Small intestine (tissue), 7 donors: ENCODE data around the gene RNF126. TPM values are rescaled to one million over a fixed set of nuclear protein-coding genes. Genes with fewer than 3 reads are reported as not detected.

Experiments
- DNase-seq, 2 donors: peaks; one replicate each; pipeline versions ENCODE4 v3.0.0 to v3.0.0-alpha.2; 2013
- FAIRE-seq: peaks from 2 replicates; lab custom pipeline; 2012; peaks lifted over from hg19 to GRCh38; lab: Jason Lieb, UNC
- H3K27ac ChIP-seq, 3 donors: one replicate each; pipeline ENCODE4 v1.5.1; 2013; ENCODE audit warnings: low read length in 2 of 3, mild to moderate bottlenecking in 2 of 3, control low read depth in 1 of 3, inconsistent platforms in 1 of 3, low read depth in 1 of 3, moderate library complexity in 1 of 3
- H3K27me3 ChIP-seq, 3 donors: one replicate each; pipeline ENCODE4 v1.6.1; 2013; ENCODE audit warnings: low read length in 3 of 3, inconsistent platforms in 1 of 3; ENCODE audit not compliant: control insufficient read depth in 3 of 3, insufficient read depth in 3 of 3
- H3K36me3 ChIP-seq, 3 donors: one replicate each; pipeline ENCODE4 v1.6.1; 2013; ENCODE audit warnings: low read length in 3 of 3, inconsistent platforms in 1 of 3, low read depth in 1 of 3, mild to moderate bottlenecking in 1 of 3, moderate library complexity in 1 of 3; ENCODE audit not compliant: control insufficient read depth in 3 of 3, insufficient read depth in 2 of 3
- H3K4me1 ChIP-seq, 3 donors: one replicate each; pipeline ENCODE4 v1.6.1; 2013; ENCODE audit warnings: low read length in 2 of 3, inconsistent platforms in 1 of 3, low read depth in 1 of 3, mild to moderate bottlenecking in 1 of 3, moderate library complexity in 1 of 3; ENCODE audit not compliant: control insufficient read depth in 3 of 3, insufficient read depth in 2 of 3
- H3K4me3 ChIP-seq, 3 donors: one replicate each; pipeline ENCODE4 v1.5.1; 2013; ENCODE audit warnings: low read length in 3 of 3, control low read depth in 1 of 3, inconsistent platforms in 1 of 3, low read depth in 1 of 3, mild to moderate bottlenecking in 1 of 3, moderate library complexity in 1 of 3
- H3K9me3 ChIP-seq, 2 donors: one replicate each; pipeline ENCODE4 v1.6.1; 2013; ENCODE audit warnings: low read depth in 1 of 2, low read length in 1 of 2; ENCODE audit not compliant: control insufficient read depth in 2 of 2, insufficient read depth in 1 of 2
- WGBS, 3 donors: extraction: QIAGEN DNeasy Blood & Tissue Kit; methylation state at CpG; one replicate each; pipeline ENCODE4 v1.1.7; 2013; 5-methylcytosine and 5-hydroxymethylcytosine counted together
- polyA plus RNA-seq, 4 donors: library from polyadenylated mRNA; stranded (reverse) in 3 of 4; unstranded in 1 of 4; fragments of 200-250 nt in 3 of 4; fragments of 120-200 nt in 1 of 4; gene quantifications; one replicate each; pipeline versions ENCODE4 v1.2.1 to v1.2.3, GENCODE V29; 2013
- donor health status: healthy with polysubstance abuse.
- donor health status: control.
- donor health status: control.
- donor health status: Bipolar disorder and iron deficiency.
- donor health status: healthy.

RNF126 gene
- polyA plus RNA-seq, 4 donors, result 39.2 to 60.2 (median 55.4) TPM

DNA sequence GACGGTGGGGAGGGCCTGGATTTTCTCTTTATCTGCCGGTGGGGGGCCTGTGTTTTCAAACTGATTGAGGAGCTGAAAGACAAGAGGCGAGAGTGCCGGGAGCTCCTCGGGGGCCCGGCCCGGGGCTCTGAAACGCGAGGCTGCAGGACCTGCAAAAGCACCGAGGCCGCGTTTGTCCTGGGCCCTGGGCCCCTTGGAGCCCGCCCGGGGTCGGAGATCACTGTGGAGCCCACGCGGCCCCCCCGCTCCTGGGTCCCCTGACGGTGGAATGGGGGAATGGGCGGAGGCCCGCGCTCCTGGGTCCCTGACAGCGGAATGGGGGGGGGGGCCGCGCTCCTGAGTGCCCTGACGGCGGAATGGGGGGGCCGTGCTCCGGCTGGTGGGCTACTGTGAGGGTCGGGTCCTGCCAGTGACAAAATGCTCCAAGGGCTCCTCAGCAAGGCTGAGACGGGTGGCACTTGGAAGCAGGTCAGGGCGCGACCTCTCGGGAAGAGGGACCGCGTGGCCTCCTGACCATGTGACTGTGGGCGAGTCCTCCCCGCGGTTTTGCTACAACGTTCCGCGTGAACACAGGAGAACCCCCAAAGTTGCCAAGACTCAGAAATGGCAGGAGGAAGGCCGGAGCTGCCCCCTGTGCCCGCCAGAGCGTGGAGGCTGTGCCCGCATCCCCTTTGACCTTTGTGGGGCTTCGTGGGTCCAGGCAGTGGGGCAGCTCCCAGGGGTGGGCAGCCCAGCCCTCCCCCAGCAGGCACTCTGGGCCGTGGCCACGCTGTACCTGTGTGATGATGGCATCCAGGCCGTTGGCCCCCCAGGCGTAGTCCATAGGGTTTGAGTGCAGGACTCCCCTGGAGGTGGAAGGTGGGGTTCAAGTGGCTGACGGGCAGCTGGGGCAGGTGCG lies 13.9 kb downstream of the RNF126 start:
- FAIRE-seq (no peak), DNase-seq (no peak)
- no peaks in the 10 kb centered on the region for H3K4me1 ChIP-seq
- no peaks in the 10 kb centered on the region for H3K9me3 ChIP-seq
- no peak overlapping the region for H3K27ac ChIP-seq
- H3K4me3 ChIP-seq, result no peak overlapping the region
- H3K36me3 ChIP-seq, result peaks cover 28 to 89% (median 39%) of the 10 kb centered on the region in 3 donors
- H3K27me3 ChIP-seq, result no peaks in the 10 kb centered on the region
- 90 to 94% (median 93%) methylated on average over 46 to 53 of the region's 53 CpGs for WGBS, 3 donors

DNA sequence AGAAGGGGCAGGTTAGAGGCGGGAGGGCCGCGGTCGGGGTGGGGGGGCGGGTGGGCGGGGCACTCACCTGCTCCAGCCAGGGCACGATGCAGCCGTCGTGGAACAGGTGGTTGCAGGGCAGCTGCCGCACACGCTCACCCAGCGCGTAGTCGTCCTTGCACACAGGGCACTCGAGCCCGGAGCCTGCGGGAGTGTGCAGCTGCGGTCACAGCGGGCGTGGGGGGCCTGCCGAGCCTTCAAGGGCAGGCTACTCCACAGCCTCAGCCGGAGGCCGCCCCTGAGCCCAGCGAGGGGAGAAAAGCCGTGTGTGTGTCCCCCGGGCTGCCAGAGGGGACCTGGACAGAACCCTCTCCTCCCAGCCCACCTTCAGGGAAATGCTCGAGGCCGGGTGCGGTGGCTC lies 14.7 kb downstream of the RNF126 start:
- DNase-seq, result no peak
- Histone ChIP-seq H3K4me1 (no peaks in the 10 kb centered on the region), H3K27me3 (no peaks in the 10 kb centered on the region), H3K9me3 (no peaks in the 10 kb centered on the region), H3K4me3 (no peak overlapping the region), H3K36me3 (peaks cover 26 to 87% (median 39%) of the 10 kb centered on the region in 3 donors), H3K27ac (no peak overlapping the region)
- WGBS, 3 donors, result 87 to 90% (median 89%) methylated on average over 12 to 29 of the region's 29 CpGs
- no peak for FAIRE-seq

DNA sequence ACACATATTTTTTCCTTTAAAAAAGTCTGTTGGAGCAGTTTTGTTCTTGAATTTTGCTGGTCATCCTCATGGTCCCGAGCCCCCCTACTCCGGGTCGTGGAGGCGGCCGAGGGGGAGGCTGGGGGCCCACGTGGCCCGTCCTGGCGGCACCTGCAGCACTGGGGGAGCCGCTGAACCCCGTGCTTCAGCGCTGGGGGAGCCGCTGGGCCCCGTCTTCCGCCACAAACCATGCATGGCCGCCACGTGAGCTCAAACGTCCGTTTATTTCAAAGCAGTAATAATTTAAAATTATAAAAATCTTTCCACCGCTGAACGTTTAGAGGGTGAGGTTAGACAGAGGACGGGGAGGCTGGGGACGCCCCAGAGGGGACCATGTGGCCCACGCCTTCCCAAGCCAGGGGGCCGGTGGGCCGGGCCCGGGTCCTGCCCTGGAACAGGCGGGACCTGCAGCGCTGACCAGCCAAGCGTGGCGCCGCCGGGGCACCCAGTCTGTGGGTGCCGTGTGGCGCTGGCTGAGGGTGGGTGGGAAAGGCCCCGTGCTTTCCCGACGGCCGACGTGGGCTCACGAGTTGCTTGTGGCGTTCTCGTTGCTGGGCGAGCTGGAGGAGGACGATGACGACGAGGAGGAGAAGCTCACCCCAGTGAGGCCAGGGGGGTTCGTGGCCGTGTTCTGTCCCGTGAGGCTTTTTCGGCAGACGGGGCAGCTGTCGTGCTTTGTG lies 15.3 kb downstream of the RNF126 start:
- Histone ChIP-seq H3K4me1 (no peaks in the 10 kb centered on the region), H3K4me3 (no peak overlapping the region), H3K36me3 (peaks cover 21 to 84% (median 39%) of the 10 kb centered on the region in 3 donors), H3K27me3 (no peaks in the 10 kb centered on the region), H3K9me3 (no peaks in the 10 kb centered on the region), H3K27ac (no peak overlapping the region)
- FAIRE-seq (no peak), DNase-seq (no peak)
- WGBS, 3 donors, result 90 to 93% (median 92%) methylated on average over 52 of the region's 52 CpGs

- no peak for FAIRE-seq
- Histone ChIP-seq H3K4me3 (no peak overlapping the region), H3K27me3 (no peaks in the 10 kb centered on the region), H3K4me1 (no peaks in the 10 kb centered on the region), H3K9me3 (no peaks in the 10 kb centered on the region), H3K27ac (no peak overlapping the region), H3K36me3 (peaks cover 15 to 77% (median 36%) of the 10 kb centered on the region in 3 donors)
- WGBS, 3 donors, result 94 to 95% (median 94%) methylated on average over 47 to 48 of the region's 48 CpGs
- no peak for DNase-seq
Observed at GRCh38 chr19:646779-647565, 16.0 kb downstream of the RNF126 start.

- FAIRE-seq (no peak), DNase-seq (no peak)
- peaks cover 10 to 68% (median 29%) of the 10 kb centered on the region in 3 donors for H3K36me3 ChIP-seq
- H3K4me3 ChIP-seq, result no peak overlapping the region
- H3K4me1 ChIP-seq, result no peaks in the 10 kb centered on the region
- H3K27me3 ChIP-seq, result no peaks in the 10 kb centered on the region
- no peak overlapping the region for H3K27ac ChIP-seq
- no peaks in the 10 kb centered on the region for H3K9me3 ChIP-seq
- whole genome bisulfite sequencing, 3 donors, result 90 to 94% (median 91%) methylated on average over 47 to 62 of the region's 62 CpGs
Observed at GRCh38 chr19:645912-646778, 16.9 kb downstream of the RNF126 start.

GRCh38 chr19:644789-645188 lies 18.2 kb downstream of the RNF126 start:
- no peaks in the 10 kb centered on the region for H3K9me3 ChIP-seq
- H3K4me3 ChIP-seq, result no peak overlapping the region
- peaks cover 6 to 56% (median 25%) of the 10 kb centered on the region in 3 donors for H3K36me3 ChIP-seq
- FAIRE-seq (no peak), DNase-seq (no peak)
- 79 to 84% (median 83%) methylated on average over 10 to 14 of the region's 14 CpGs for WGBS, 3 donors
- H3K27ac ChIP-seq, result no peak overlapping the region
- H3K4me1 ChIP-seq, result peaks cover 0 to 1% (median 0%) of the 10 kb centered on the region in 3 donors
- no peaks in the 10 kb centered on the region for H3K27me3 ChIP-seq

GRCh38 chr19:644363-644762 lies 18.7 kb downstream of the RNF126 start:
- H3K36me3 ChIP-seq, result peaks cover 6 to 53% (median 25%) of the 10 kb centered on the region in 3 donors
- peaks cover under 1 to 1% (median under 1%) of the 10 kb centered on the region in 3 donors for H3K4me1 ChIP-seq
- no peak overlapping the region for H3K27ac ChIP-seq
- no peak overlapping the region for H3K4me3 ChIP-seq
- WGBS, 3 donors, result 72 to 81% (median 76%) methylated on average over 27 to 28 of the region's 28 CpGs
- no peaks in the 10 kb centered on the region for H3K9me3 ChIP-seq
- DNase-seq (no peak), FAIRE-seq (no peak)
- H3K27me3 ChIP-seq, result no peaks in the 10 kb centered on the region
